GM12878 (cell line): ENCODE results near the gene SMAGP. TPM values are rescaled to one million over a fixed set of nuclear protein-coding genes. Genes with fewer than 3 reads are reported as not detected.

ENCODE experiments used
- ATAC-seq: fragments of 200-7000 bp; cut with Tn5 transposase; 3 replicates; pipeline ENCODE4 v1.9.1; 2020; ENCODE audit warnings: mild to moderate bottlenecking, moderate library complexity
- BruUV-seq: library from RNA; stranded (reverse); fragments of 400-500 nt; replicated peaks from 2 replicates; lab custom pipeline; 2021; lab: Mats Ljungman, UMichigan
- CTCF ChIA-PET: fragments of 300-600 bp; sonication (Branson Sonifier 250); formaldehyde crosslinking; extraction: SDS; loops from one replicate; lab custom pipeline; 2021; ENCODE audit warnings: inconsistent platforms; lab: Yijun Ruan, JAX
- POLR2A ChIA-PET: fragments of 350-600 bp; formaldehyde crosslinking; extraction: SDS; loops from one replicate; lab custom pipeline; 2021; ENCODE audit warnings: inconsistent platforms; lab: Charles Lee
- RAD21 ChIA-PET: fragments of 300-600 bp; sonication (Branson Sonifier 250); formaldehyde crosslinking; loops from one replicate; lab custom pipeline; 2023; ENCODE audit warnings: antibody characterized with exemption; ENCODE audit not compliant: unreplicated experiment; lab: Charles Lee
- SMC1A ChIA-PET: fragments of 300-600 bp; sonication (Branson Sonifier 250); formaldehyde crosslinking; loops from one replicate; lab custom pipeline; 2023; ENCODE audit not compliant: unreplicated experiment, uncharacterized antibody; lab: Charles Lee
- DNase-seq: peaks from one replicate; pipeline ENCODE4 v3.0.0-alpha.2; 2011; ENCODE audit warnings: low read depth, low spot score
- FAIRE-seq: peaks from 3 replicates; lab custom pipeline; 2011; peaks lifted over from hg19 to GRCh38; lab: Jason Lieb, UNC
- H2AFZ ChIP-seq: 2 replicates; pipeline ENCODE4 v1.6.0; 2011; ENCODE audit warnings: low read depth, low read length, control low read depth; ENCODE audit not compliant: control insufficient read depth
- H3K27ac ChIP-seq: 2 replicates; pipeline ENCODE4 v1.5.1; 2011; ENCODE audit warnings: control low read depth; ENCODE audit not compliant: control insufficient read depth, insufficient read depth
- H3K27me3 ChIP-seq, 2 experiments: replicated peaks in 1 of 2; 2 replicates each; pipeline versions ENCODE4 v1.6.0 to v1.6.1; 2011; ENCODE audit warnings: low read length in 1 of 2; ENCODE audit not compliant: control insufficient read depth in 2 of 2, insufficient read depth in 2 of 2
- H3K36me3 ChIP-seq, 2 experiments: 2 replicates each; pipeline ENCODE4 v1.5.1; 2011; ENCODE audit warnings: low read length in 1 of 2; ENCODE audit not compliant: control insufficient read depth in 2 of 2, insufficient read depth in 2 of 2
- H3K4me1 ChIP-seq: 2 replicates; pipeline ENCODE4 v1.6.1; 2011; ENCODE audit warnings: mild to moderate bottlenecking, low read length, moderate library complexity, mixed read lengths; ENCODE audit not compliant: control insufficient read depth, insufficient read depth
- H3K4me2 ChIP-seq: 2 replicates; pipeline ENCODE4 v1.6.0; 2011; ENCODE audit warnings: control low read depth; ENCODE audit not compliant: control insufficient read depth, insufficient read depth
- H3K4me3 ChIP-seq: fragments of 200-600 bp; sonication (generic); 2 replicates; pipeline ENCODE4 v1.5.1; 2016
- H3K79me2 ChIP-seq: 2 replicates; pipeline ENCODE4 v1.6.0; 2011; ENCODE audit warnings: low read length; ENCODE audit not compliant: control insufficient read depth, insufficient read depth
- H3K9ac ChIP-seq: 2 replicates; pipeline ENCODE4 v1.8.0; 2011; ENCODE audit warnings: low read length, control low read depth, mixed read lengths; ENCODE audit not compliant: control insufficient read depth, insufficient read depth
- H3K9me3 ChIP-seq: replicated peaks from 3 replicates; pipeline ENCODE4 v1.5.1; 2011; ENCODE audit warnings: mild to moderate bottlenecking, low read length; ENCODE audit not compliant: control insufficient read depth, insufficient read depth
- H4K20me1 ChIP-seq: 2 replicates; pipeline ENCODE4 v1.6.0; 2011; ENCODE audit not compliant: control insufficient read depth, insufficient read depth
- CBX5 ChIP-seq: sonication (generic); IDR thresholded peaks from 2 replicates; pipeline ENCODE4 v1.6.1; 2016; ENCODE audit warnings: low read depth, moderate library complexity, mild to moderate bottlenecking, inconsistent platforms
- CEBPB ChIP-seq, 2 experiments: fragments of 150-350 bp in 1 of 2; IDR thresholded peaks; 2 replicates each; pipeline ENCODE4 v1.6.1; 2012 to 2014; ENCODE audit warnings: low read depth in 2 of 2, low read length in 2 of 2, borderline replicate concordance in 1 of 2, inconsistent platforms in 1 of 2
- CHD2 ChIP-seq: IDR thresholded peaks from 2 replicates; pipeline ENCODE4 v1.6.1; 2011; ENCODE audit warnings: low read depth, low read length, improper control_type of control experiment, borderline replicate concordance
- ELK1 ChIP-seq: IDR thresholded peaks from 2 replicates; pipeline ENCODE4 v1.6.1; 2012; ENCODE audit warnings: low read depth, low read length, improper control_type of control experiment
- IKZF2 ChIP-seq, 2 experiments: fragments of 450-650 bp; IDR thresholded peaks; 2 replicates each; pipeline ENCODE4 v1.6.1; 2017; ENCODE audit warnings: mild to moderate bottlenecking in 2 of 2, moderate library complexity in 2 of 2
- IRF4 ChIP-seq: IDR thresholded peaks from 2 replicates; pipeline ENCODE4 v1.6.1; 2011; ENCODE audit warnings: low read depth, low read length
- MAX ChIP-seq: IDR thresholded peaks from 2 replicates; pipeline ENCODE4 v1.6.1; 2012; ENCODE audit warnings: low read depth, low read length, improper control_type of control experiment
- NKRF ChIP-seq: fragments of 450-650 bp; conservative IDR thresholded peaks from 2 replicates; pipeline ENCODE4 v1.6.1; 2017; ENCODE audit warnings: mild to moderate bottlenecking, moderate library complexity
- POLR2A ChIP-seq: IDR thresholded peaks from 2 replicates; pipeline ENCODE4 v1.6.1; 2011; ENCODE audit warnings: low read depth, mild to moderate bottlenecking, low read length
- REST ChIP-seq: IDR thresholded peaks from 2 replicates; pipeline ENCODE4 v1.6.1; 2012; ENCODE audit warnings: mild to moderate bottlenecking, low read depth, low read length
- TAF1 ChIP-seq: IDR thresholded peaks from 2 replicates; pipeline ENCODE4 v1.6.1; 2011; ENCODE audit warnings: mild to moderate bottlenecking, low read depth, low read length, borderline replicate concordance
- ZNF207 ChIP-seq: fragments of 450-650 bp; IDR thresholded peaks from 2 replicates; pipeline ENCODE4 v1.6.1; 2014; ENCODE audit warnings: antibody characterized with exemption, mild to moderate bottlenecking, borderline replicate concordance
- ZNF622 ChIP-seq: fragments of 450-650 bp; IDR thresholded peaks from 2 replicates; pipeline ENCODE4 v1.6.1; 2017; ENCODE audit warnings: mild to moderate bottlenecking, inconsistent platforms
- WGBS: methylation state at CpG from one replicate; pipeline ENCODE4 v1.1.6; 2016; ENCODE audit warnings: low lambda C conversion rate; ENCODE audit not compliant: insufficient replicate concordance, insufficient coverage; ENCODE audit errors: missing lambda C conversion rate; 5-methylcytosine and 5-hydroxymethylcytosine counted together
- in situ Hi-C: fragments of 300-500 bp; cut with MboI; formaldehyde crosslinking; loops from 9 replicates; pipeline ENCODE4 v1.14.3; 2018; ENCODE audit warnings: mixed read lengths
- intact Hi-C: fragments of 100-400 bp; cut with micrococcal nuclease; formaldehyde crosslinking; loops from one replicate; pipeline ENCODE4 v1.14.2; 2022; ENCODE audit not compliant: unreplicated experiment
- polyA plus RNA-seq, 11 experiments: library from polyadenylated mRNA; depleted of rRNA in 4 of 11; unstranded in 6 of 11; stranded (reverse) in 5 of 11; fragments of >200 nt; fragmentation: Nextera tagmentation in 4 of 11; fragmentation: Illumina TruSeq in 1 of 11; extraction: Ambion mirVana in 4 of 11; extraction: Trizol in 1 of 11; gene quantifications; 1 replicate in 1 of 11; 2 replicates in 10 of 11; pipeline versions ENCODE4 v1.2.1 to v1.2.3, GENCODE V29; 2011 to 2016; ENCODE audit warnings: inconsistent platforms in 2 of 11, missing spikeins in 2 of 11, low read depth in 1 of 11
- total RNA-seq, 4 experiments: library from RNA; depleted of rRNA in 3 of 4; stranded (reverse); fragments of >200 nt in 3 of 4; fragmentation: Illumina TruSeq in 1 of 4; extraction: Trizol in 1 of 4; gene quantifications; 2 replicates each; pipeline versions ENCODE4 v1.2.1 to v1.2.3, GENCODE V29; 2013 to 2021

SMAGP gene
- total and polyA plus RNA-seq, 10 of the 15 experiments (the other 5 are each of a cell fraction or from before 2014, with no cell fraction given), result 0.42 to 7.1 (median 3.9) TPM

GRCh38 chr12:51263341-51263740, 6.9 kb downstream of the SMAGP start:
- ChIA-PET RAD21 (interaction anchor here (1.7 to 4.0 kb wide), 2 partner anchors 11 to 78 kb away, joined by 6 to 28 read pairs; no protein-coding TSS in a partner anchor), SMC1A (interaction anchor here (0.7 to 4.2 kb wide), 7 partner anchors 20 to 290 kb away, joined by 3 to 56 read pairs (median 4); no protein-coding TSS in a partner anchor), POLR2A (interaction anchor here (0.6 kb wide), 1 partner anchor 80 kb away, joined by 3 read pairs; no protein-coding TSS in a partner anchor), CTCF (interaction anchor here (0.8 to 4.5 kb wide), 10 partner anchors 7 to 234 kb away, joined by 3 to 93 read pairs (median 4); partner anchors contain the start of gene SMAGP)
- Histone ChIP-seq H3K9me3 (no peaks in the 10 kb centered on the region), H3K27me3 (no peaks in the 10 kb centered on the region), H3K4me1 (no peaks in the 10 kb centered on the region), H4K20me1 (no peaks in the 10 kb centered on the region), H3K4me2 (no peak overlapping the region), H3K36me3 (no peaks in the 10 kb centered on the region), H3K9ac (no peak overlapping the region), H3K4me3 (no peak overlapping the region), H2AFZ (no peak overlapping the region), H3K27ac (no peak overlapping the region), H3K79me2 (no peaks in the 10 kb centered on the region)
- WGBS, result 91% methylated on average over 3 of the region's 3 CpGs
- TF ChIP-seq TAF1, result no peak
- TF ChIP-seq IKZF2 (IDR thresholded peaks at IDR 0.05), result no peak
- no peak for TF ChIP-seq CHD2
- no peak for TF ChIP-seq POLR2A
- TF ChIP-seq ZNF207, result no peak
- TF ChIP-seq CEBPB (IDR thresholded peaks at IDR 0.05; ENCODE audit: borderline replicate concordance in 1 of 2, low read depth in 2 of 2, low read length in 2 of 2), result no peak
- TF ChIP-seq NKRF, result no peak
- no peak for TF ChIP-seq MAX
- no peak for TF ChIP-seq CBX5
- no peak for TF ChIP-seq IRF4
- no peak for TF ChIP-seq ELK1
- TF ChIP-seq ZNF622, result no peak
- TF ChIP-seq REST, result no peak
- BruUV-seq, result no TSS peak
- FAIRE-seq, result no peak
- no peak for DNase-seq
- intact Hi-C loops (no loop called here), in situ Hi-C loops (no loop called here)
- ATAC-seq, result no peak
